Measurements from ENCODE around the gene MAP3K5. TPM values are rescaled to one million over a fixed set of nuclear protein-coding genes. Genes with fewer than 3 reads are reported as not detected.

The MAP3K5 gene
- total RNA-seq, 2 donors from 2014 or later: 17.5 to 18.9 TPM

Other genes with a start within 250 kb of the MAP3K5 start
- gene MAP7, start 242.1 kb downstream of the MAP3K5 start, total RNA-seq: 10 to 100 TPM; 72.6 to 82.7 TPM
- 10 to 100 TPM in 1 of 2 donors, 1 to 10 TPM in 1; 9.0 to 11.0 TPM for gene PEX7, start 30.1 kb upstream of the MAP3K5 start, total RNA-seq
- under 1 TPM; 0.28 to 0.34 TPM for gene SLC35D3, start 129.8 kb upstream of the MAP3K5 start, total RNA-seq

Measured in left colon (tissue), 2 donors.